Activated T-helper 1 cell treated with anti-CD3 and anti-CD28 coated beads, Interleukin-2, amount 50 U/mL, for 16 hours (primary cell): ENCODE data around the gene TCAIM.
A peak's percentile ranks its signal among the peaks of the same experiment; 100 is the strongest.

ENCODE experiments used
- DNase-seq, 2 donors: peaks; one replicate each; pipeline ENCODE4 v3.0.0-alpha.2; 2020; ENCODE audit warnings: low read depth in 1 of 2, low spot score in 1 of 2

Gene TCAIM

DNA sequence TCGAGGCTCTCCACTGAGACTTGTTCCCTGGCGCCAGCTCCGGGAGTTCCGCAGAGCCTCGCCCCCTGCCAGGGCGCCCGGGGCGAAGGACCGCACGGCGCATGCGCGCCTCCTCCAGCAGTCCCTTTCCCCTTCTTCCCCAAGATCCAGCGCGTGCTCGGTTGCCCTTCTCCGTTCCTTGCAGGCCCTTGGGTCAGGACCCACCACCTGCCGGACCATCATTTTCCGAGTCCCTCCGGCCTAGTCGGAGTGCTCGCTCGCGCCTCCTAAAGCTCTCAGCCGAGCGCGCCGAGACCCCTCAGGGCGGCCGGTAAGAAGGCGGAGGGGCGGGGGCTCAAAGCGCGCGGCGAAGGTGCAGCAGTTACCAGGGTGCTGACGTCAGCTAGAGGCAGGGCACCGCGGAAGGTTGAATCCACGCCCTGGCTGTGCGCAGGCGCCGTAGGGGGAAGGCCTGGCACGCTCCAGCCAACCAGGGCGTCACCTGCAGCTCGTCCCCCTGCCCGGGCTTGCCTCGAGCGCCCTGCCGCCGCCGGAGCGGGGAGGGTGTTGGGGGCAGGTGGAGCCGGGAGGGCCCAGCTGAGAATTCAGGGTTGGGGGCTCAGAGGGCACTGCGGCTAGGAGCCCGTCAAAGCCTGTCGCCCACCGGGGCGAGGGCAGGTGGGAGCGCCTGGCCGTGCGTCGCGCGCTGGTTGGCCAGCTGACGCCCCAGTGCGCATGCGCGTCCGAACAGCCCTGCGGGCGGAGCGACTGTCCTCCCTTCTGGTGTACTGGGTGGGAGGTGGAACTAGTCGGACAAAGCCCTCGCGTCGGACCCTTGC is at the start of gene TCAIM:
Gene TCAIM (plus strand): TSS at position 757 of the 818 bp plus-strand sequence. CDS start 16,017 bp downstream, outside the sequence.
- peak; percentile 95 to 96 for DNase-seq

GRCh38 chr3:44289882-44290462 is 48.6 kb upstream of the TCAIM start:
- no peak for DNase-seq

DNA sequence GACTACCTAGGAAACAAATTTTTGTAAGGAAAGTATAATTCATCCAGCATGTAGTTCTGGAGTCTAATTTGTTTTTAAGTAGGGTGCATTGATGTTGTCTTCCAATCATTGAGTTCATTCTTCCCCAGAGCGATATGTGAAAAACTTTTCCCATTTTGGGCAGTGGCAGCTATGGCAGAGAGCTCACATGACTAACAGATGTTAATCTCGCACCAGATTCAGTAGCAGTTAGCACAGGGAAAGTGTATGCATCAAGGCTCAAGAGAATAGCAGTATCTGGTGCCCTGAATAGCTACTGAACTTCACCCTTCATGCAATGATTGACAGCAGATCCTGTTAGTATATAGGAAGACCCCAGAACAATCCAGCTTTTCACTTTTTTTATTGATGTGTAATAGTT is 46.3 kb upstream of the TCAIM start:
- DNase-seq: no peak

DNA sequence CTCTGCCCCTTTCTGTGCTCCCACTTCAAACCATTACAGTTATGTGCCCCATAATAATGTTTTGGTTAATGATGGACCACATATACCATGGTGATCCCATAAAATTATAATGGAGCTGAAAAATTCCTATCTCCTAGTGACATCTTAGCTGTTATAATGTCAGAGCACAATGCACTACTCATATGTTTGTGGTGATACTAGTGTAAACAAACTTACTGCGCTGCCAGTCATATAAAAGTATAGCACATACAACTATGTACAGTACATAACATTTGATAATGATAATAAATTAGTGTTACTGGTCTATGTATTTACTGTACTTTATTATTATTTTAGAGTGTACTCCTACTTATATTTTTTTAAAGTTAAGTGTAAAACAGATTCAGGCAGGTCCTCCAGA is 45.6 kb upstream of the TCAIM start:
- DNase-seq: no peak

DNA sequence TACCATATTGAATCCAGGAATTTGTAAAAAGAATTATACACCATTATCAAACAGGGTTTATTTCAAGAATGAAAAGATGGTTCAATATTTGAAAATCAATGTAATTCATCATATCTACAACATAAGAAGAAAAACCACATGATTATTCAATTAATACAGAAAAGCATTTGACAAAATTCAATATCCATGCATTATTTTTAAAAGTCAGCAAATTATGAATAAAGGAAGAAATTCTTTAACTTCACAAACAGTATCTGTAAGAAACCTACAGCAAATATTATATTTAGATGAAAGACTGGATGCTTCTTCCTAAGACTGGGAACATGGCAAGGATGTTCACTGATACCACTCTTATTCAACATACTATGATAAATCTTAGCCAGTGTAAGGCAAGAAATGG is 41.3 kb upstream of the TCAIM start:
- no peak for DNase-seq

GRCh38 chr3:44301746-44302145 is 36.8 kb upstream of the TCAIM start:
- DNase-seq: no peak

DNA sequence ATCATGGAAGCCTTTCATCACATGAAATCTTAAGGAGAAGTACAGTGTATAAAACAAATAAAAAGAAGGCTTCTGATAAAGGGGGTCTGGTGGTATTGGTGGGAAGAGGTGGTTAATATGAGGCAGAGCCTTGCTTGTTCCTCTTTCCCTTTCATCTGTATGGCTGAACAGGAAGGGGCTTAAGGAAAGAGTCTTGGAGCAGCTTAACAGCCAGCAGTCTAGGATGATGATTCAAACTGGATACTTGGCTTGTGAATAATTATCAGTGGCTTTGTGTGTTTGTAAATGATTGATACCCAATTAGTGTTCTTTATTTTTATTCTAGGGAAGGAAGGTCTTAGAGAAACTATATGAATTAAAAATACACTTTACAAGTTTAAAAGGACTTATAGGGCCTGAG is 29.1 kb upstream of the TCAIM start:
- DNase-seq: no peak

DNA sequence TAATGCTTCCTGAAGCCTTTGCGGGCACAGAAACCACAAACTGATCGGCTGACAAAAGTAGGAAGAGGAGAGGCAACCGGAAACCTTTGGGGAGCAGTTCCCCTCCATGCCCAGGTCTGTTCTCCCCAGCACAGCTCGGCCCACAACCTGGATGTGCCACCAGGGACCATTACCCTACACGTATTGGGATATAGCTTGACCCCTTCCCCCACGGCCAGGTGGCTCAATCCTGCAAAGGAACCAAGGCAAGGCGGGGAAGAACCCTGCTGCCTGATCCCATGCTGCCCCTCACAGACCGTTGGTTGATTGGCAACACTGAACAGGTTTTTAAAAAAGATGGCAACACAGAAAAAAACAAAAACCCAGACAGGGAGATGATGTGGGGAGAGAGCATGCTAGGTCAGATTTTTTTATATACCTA is 19.7 kb upstream of the TCAIM start:
- no peak for DNase-seq

DNA sequence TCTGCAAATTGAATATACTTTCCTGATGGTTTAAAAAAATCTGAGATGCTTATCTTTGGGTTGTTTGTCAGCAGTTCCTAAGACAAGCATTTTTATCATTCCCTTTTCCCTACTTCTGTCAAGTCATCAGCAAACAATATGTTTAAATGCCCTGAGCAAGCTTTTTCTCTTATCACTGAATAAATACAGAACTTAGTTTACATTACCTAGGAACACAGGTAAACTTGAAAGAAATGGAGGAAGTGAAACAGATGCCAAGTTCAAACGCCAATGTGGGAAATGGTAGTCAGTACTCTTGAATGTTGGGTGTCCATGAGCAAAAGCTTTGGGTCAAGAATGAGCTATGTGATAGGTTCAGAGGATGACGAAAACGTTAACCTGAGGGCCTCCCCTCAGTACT is 17.2 kb upstream of the TCAIM start:
- DNase-seq: no peak

DNA sequence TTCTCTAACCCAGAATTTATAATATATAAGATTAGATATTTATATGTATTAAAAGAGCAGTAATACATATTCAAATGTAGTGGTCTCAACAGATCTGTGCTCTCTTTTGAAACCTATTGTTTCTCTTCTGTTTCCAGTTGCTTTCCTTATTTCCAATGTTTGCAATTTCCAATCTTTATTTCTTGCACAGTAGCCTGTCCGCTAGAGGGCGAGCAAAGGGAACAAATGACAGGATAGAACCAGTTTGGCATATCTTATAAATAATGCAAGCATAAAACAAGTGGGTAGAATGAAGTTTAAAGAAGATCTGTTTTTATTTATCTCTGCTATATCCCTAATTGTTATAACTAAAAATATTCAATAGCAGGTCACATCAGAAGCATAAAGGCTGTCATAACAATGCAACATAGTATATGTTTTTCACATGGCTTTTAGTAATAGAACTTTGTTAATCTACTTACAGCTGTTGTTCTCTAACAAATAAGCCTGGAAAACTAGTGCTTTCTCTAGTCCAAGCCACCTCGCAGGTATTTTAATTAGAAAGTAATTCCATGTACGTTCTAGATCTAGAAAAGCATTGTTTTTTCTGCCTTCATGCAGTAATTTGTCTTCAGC is 15.1 kb upstream of the TCAIM start:
- DNase-seq: no peak

GRCh38 chr3:44324584-44324983 is 14.0 kb upstream of the TCAIM start:
- no peak for DNase-seq

DNA sequence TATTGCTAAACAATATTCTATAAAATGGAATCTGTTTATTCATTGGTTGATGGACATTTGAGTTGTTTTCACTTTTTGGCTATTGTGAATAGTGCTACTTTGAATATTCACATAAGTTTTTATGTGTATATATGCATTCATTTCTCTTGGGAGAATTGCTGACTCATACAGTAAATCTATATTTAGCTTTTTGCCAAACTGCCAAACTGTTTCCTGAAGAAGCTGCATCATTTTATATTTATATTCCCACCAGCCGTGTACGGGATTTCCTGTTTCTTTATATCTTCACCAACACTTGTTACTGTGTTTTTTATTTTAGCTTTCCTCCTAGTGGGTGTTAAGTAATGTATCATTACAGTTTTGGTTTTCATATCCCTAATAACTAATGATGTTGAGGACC is 12.5 kb upstream of the TCAIM start:
- no peak for DNase-seq

DNA sequence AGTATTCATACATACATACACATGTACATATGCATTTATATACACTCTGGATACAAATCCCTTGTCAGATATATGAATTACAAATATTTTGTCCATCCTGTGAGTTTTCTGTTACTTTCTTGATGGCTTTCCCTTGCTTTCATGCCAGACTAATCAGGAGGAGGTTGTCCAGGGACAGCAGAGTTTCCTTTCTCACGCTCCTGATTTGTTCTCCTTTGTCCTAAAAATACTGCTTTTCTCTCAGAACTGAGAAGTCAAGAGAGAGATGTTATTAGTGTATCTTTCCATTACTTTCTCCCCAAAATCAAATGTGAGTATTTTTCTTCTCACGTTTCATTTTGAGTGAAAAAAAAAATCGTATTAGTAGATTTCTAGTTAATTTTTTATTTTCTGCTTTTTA is 12.1 kb upstream of the TCAIM start:
- no peak for DNase-seq

- DNase-seq: no peak
These were observed 8.6 kb upstream of the TCAIM start for GRCh38 chr3:44329946-44330345.

DNA sequence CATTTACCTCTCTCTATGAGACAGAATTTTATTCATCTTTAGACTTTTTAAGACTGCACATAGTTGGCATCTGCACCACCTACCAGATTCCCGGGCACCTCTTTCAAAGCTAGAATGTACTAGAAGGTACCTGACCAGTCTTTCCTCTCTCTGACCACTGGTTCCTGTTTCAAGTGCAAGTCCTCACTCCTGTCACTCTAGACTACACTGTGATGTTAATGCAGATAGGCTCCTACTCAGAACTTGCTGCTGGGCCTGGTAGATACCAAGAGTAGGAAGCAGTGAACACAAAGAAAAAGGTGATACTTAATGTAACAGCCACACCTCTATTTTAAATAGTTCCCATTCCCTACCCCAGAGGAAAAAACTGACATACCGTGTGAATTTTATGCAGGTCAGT is 8.1 kb upstream of the TCAIM start:
- no peak for DNase-seq

DNA sequence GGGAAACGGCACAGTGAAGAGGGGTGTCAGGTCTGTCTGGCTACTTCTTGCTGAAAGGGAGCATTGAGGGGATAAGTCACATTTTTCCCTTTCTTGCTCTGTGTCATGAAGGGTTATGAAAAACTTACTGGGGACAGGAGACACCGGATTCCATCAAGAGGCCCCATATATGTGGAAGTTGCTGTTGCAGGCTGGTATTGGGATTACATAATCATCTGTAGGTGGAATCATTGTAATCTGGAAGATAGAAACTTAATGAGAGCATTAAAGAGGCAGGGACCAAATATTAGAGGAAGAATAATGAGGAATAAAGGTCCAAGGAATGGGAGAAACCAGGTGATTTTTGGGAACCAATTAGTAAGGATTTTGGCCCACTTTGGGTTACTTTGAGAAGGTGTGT is 4.2 kb upstream of the TCAIM start:
- DNase-seq: no peak

GRCh38 chr3:44337248-44337785 is 1.2 kb upstream of the TCAIM start:
- DNase-seq: no peak

- DNase-seq: no peak
These were observed 212 bp downstream of the TCAIM start for GRCh38 chr3:44338828-44339127.

GRCh38 chr3:44339181-44340057 is 853 bp downstream of the TCAIM start:
- no peak for DNase-seq

DNA sequence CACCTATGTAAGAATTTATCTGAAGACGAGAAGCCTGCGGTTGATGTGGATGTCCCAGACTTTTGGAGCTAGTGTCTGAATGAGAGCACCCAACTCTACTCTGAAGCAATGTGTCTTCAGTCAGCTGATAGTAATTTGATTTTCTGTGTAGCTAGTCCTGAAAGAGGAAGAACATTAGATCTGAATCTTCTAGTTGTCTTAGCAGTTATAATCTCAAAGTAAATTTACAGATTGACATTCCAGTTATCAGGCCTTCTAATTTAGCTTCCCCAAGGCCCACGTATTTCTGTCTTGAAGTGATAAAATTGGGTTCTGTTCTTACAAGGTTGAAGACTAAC is 1.5 kb downstream of the TCAIM start:
- DNase-seq: no peak

- DNase-seq: no peak
These were observed 3.7 kb downstream of the TCAIM start for GRCh38 chr3:44342176-44342790.
